ENCODE measurements around the gene EFNA4.

Gene EFNA4

GRCh38 chr1:155043301-155043702 lies 20.2 kb upstream of the EFNA4 start:
- POLR2A ChIA-PET: interaction anchor here (0.7 kb wide), 1 partner anchor 76 kb away, joined by 3 read pairs; no protein-coding TSS in a partner anchor
- no peak for DNase-seq (ENCODE audit: low read depth, low spot score)
- TF ChIP-seq CTCF (IDR thresholded peaks at IDR 0.05; ENCODE audit: insufficient read depth, low read length, missing control alignments): no peak
- H3K4me3 ChIP-seq (ENCODE audit: low read depth, low read length): no peak overlapping the region
- CTCF ChIA-PET: interaction anchor here (0.9 to 20.6 kb wide), 18 partner anchors 9 to 438 kb away, joined by 3 to 433 read pairs (median 6); partner anchors contain the start of genes DCST1, DCST2, EFNA4 and KRTCAP2

GRCh38 chr1:155043793-155044192 lies 19.7 kb upstream of the EFNA4 start:
- DNase-seq (ENCODE audit: low read depth, low spot score): no peak
- ChIA-PET POLR2A (interaction anchor here (0.6 to 0.7 kb wide), 2 partner anchors 76 to 574 kb away, joined by 3 to 5 read pairs; no protein-coding TSS in a partner anchor), CTCF (interaction anchor here (0.7 to 20.6 kb wide), 26 partner anchors 10 to 644 kb away, joined by 3 to 433 read pairs (median 4); partner anchors contain the start of genes DCST1, DCST2, EFNA4 and KRTCAP2)
- H3K4me3 ChIP-seq (ENCODE audit: low read depth, low read length): no peak overlapping the region
- TF ChIP-seq CTCF (IDR thresholded peaks at IDR 0.05; ENCODE audit: insufficient read depth, low read length, missing control alignments): no peak

GRCh38 chr1:155044365-155044764 lies 19.2 kb upstream of the EFNA4 start:
- CTCF ChIA-PET: interaction anchor here (0.7 to 20.6 kb wide), 30 partner anchors 11 to 644 kb away, joined by 3 to 433 read pairs (median 4); partner anchors contain the start of genes DCST1, DCST2, EFNA4 and FLAD1
- POLR2A ChIA-PET: interaction anchor here (0.6 kb wide), 1 partner anchor 574 kb away, joined by 5 read pairs; no protein-coding TSS in a partner anchor

GRCh38 chr1:155044812-155045657 lies 18.5 kb upstream of the EFNA4 start:
- H3K4me3 ChIP-seq (ENCODE audit: low read depth, low read length): no peak overlapping the region
- peak; percentile 75 for TF ChIP-seq CTCF (IDR thresholded peaks at IDR 0.05; ENCODE audit: insufficient read depth, low read length, missing control alignments)
- ChIA-PET CTCF (interaction anchor here (0.8 to 20.6 kb wide), 26 partner anchors 11 to 645 kb away, joined by 3 to 433 read pairs (median 4); partner anchors contain the start of genes DCST1, DCST2, EFNA4 and FLAD1), POLR2A (interaction anchor here (0.7 kb wide), 1 partner anchor 14 kb away, joined by 3 read pairs; no protein-coding TSS in a partner anchor)
- DNase-seq (ENCODE audit: low read depth, low spot score): no peak

More at GRCh38 chr1:155044365-155044764, 19.2 kb upstream of the EFNA4 start:
- no peak for DNase-seq (ENCODE audit: low read depth, low spot score)
- no peak overlapping the region for H3K4me3 ChIP-seq (ENCODE audit: low read depth, low read length)
- no peak for TF ChIP-seq CTCF (IDR thresholded peaks at IDR 0.05; ENCODE audit: insufficient read depth, low read length, missing control alignments)

GRCh38 chr1:155048449-155049334 lies 14.8 kb upstream of the EFNA4 start:
- no peak overlapping the region for H3K4me3 ChIP-seq (ENCODE audit: low read depth, low read length)
- DNase-seq (ENCODE audit: low read depth, low spot score): no peak
- TF ChIP-seq CTCF (IDR thresholded peaks at IDR 0.05; ENCODE audit: insufficient read depth, low read length, missing control alignments): no peak
- ChIA-PET POLR2A (no interaction called here), CTCF (interaction anchor here (0.8 to 20.6 kb wide), 11 partner anchors 9 to 53 kb away, joined by 3 to 433 read pairs (median 4); partner anchors contain the start of genes DCST1, DCST2 and EFNA4)

Data from AG04449 (cell line).